ENCODE measurements around the gene VPREB1.

GRCh38 chr22:22198751-22199150 lies 45.8 kb upstream of the VPREB1 start:
- no peak for TF ChIP-seq CTCF (IDR thresholded peaks at IDR 0.05)
- TF ChIP-seq POLR2A (IDR thresholded peaks at IDR 0.05): no peak
